Right hindlimb (tissue), 1 donor: ENCODE measurements around the gene ASB18.

ENCODE experiments used
- DNase-seq: peaks from one replicate; pipeline ENCODE4 v3.0.0-alpha.2; 2018

The ASB18 gene

GRCh38 chr2:236241181-236242056, 22.8 kb downstream of the ASB18 start:
- no peak for DNase-seq

GRCh38 chr2:236240228-236240990, 23.8 kb downstream of the ASB18 start:
- no peak for DNase-seq

GRCh38 chr2:236239276-236240065, 24.7 kb downstream of the ASB18 start:
- DNase-seq = no peak

GRCh38 chr2:236238751-236239150, 25.5 kb downstream of the ASB18 start:
- DNase-seq = no peak

- no peak for DNase-seq
Observed at GRCh38 chr2:236237468-236238190, 26.6 kb downstream of the ASB18 start.

GRCh38 chr2:236236559-236237452, 27.4 kb downstream of the ASB18 start:
- no peak for DNase-seq

GRCh38 chr2:236229186-236229585, 35.0 kb downstream of the ASB18 start:
- no peak for DNase-seq

- DNase-seq = no peak
Observed at GRCh38 chr2:236223675-236224074, 40.5 kb downstream of the ASB18 start.

GRCh38 chr2:236221798-236222197, 42.4 kb downstream of the ASB18 start:
- DNase-seq = no peak

GRCh38 chr2:236219411-236219810, 44.8 kb downstream of the ASB18 start:
- no peak for DNase-seq

- no peak for DNase-seq
Observed at GRCh38 chr2:236217926-236218325, 46.3 kb downstream of the ASB18 start.

- no peak for DNase-seq
Observed at GRCh38 chr2:236216711-236217110, 47.5 kb downstream of the ASB18 start.

GRCh38 chr2:236215761-236216333, 48.4 kb downstream of the ASB18 start:
- no peak for DNase-seq

- DNase-seq = no peak
Observed at GRCh38 chr2:236215196-236215595, 49.0 kb downstream of the ASB18 start.

- DNase-seq = no peak
Observed at GRCh38 chr2:236214376-236214995, 49.7 kb downstream of the ASB18 start.

GRCh38 chr2:236211296-236211695, 52.9 kb downstream of the ASB18 start:
- DNase-seq = no peak

- no peak for DNase-seq
Observed at GRCh38 chr2:236210536-236210935, 53.7 kb downstream of the ASB18 start.

GRCh38 chr2:236209996-236210395, 54.2 kb downstream of the ASB18 start:
- no peak for DNase-seq

- DNase-seq = no peak
Observed at GRCh38 chr2:236209535-236209934, 54.7 kb downstream of the ASB18 start.
